Activated B cell treated with CpG ODN at 0.5 μM for 24 hours (primary cell): ENCODE results near the gene ADAMTS14. TPM values are rescaled to one million over a fixed set of nuclear protein-coding genes. Genes with fewer than 3 reads are reported as not detected.

Experiments used
- ATAC-seq: fragments of 200-7000 bp; cut with Tn5 transposase; one replicate; pipeline ENCODE4 v1.10.0; 2021; ENCODE audit warnings: low read depth, mild to moderate bottlenecking, moderate library complexity
- CTCF ChIA-PET: fragments of 350-600 bp; sonication (Branson Sonifier 250); formaldehyde crosslinking; loops from one replicate; lab custom pipeline; 2021; ENCODE audit warnings: antibody characterized with exemption; lab: Charles Lee
- POLR2A ChIA-PET: fragments of 350-600 bp; sonication (Branson Sonifier 250); formaldehyde crosslinking; loops from one replicate; lab custom pipeline; 2021; ENCODE audit warnings: antibody characterized with exemption; lab: Charles Lee
- DNase-seq: peaks from one replicate; pipeline ENCODE4 v3.0.0; 2022
- H3K27ac Mint-ChIP-seq: one replicate; pipeline ENCODE4 v1.8.0; 2020; ENCODE audit warnings: mixed read lengths
- H3K27me3 Mint-ChIP-seq: one replicate; pipeline ENCODE4 v1.8.0; 2021; ENCODE audit warnings: mixed read lengths
- H3K36me3 Mint-ChIP-seq: one replicate; pipeline ENCODE4 v1.8.0; 2021; ENCODE audit warnings: low read depth, mixed read lengths
- H3K4me1 Mint-ChIP-seq: one replicate; pipeline ENCODE4 v1.8.0; 2021; ENCODE audit warnings: mixed read lengths
- H3K4me3 Mint-ChIP-seq: one replicate; pipeline ENCODE4 v1.8.0; 2020; ENCODE audit warnings: mild to moderate bottlenecking, mixed read lengths
- H3K9me3 Mint-ChIP-seq: one replicate; pipeline ENCODE4 v1.8.0; 2020; ENCODE audit warnings: mixed read lengths
- CTCF ChIP-seq: fragments of 200-600 bp; IDR thresholded peaks from one replicate; pipeline ENCODE4 v1.8.0; 2022; ENCODE audit warnings: antibody characterized with exemption, mild to moderate bottlenecking
- intact Hi-C: fragments of 100-400 bp; cut with micrococcal nuclease; formaldehyde crosslinking; loops from one replicate; pipeline ENCODE4 v1.15.1; 2024
- total RNA-seq: library from RNA; stranded (reverse); gene quantifications from 2 replicates; pipeline ENCODE4 v1.2.3, GENCODE V29; 2022

Gene ADAMTS14
- total RNA-seq, 1 donor from 2014 or later: 0.04 TPM

- intact Hi-C loops: no loop called here
- no peak overlapping the region for H3K4me3 Mint-ChIP-seq
- H3K4me1 Mint-ChIP-seq: peaks cover 9% of the 10 kb centered on the region
- DNase-seq (no peak), ATAC-seq (no peak)
- H3K36me3 Mint-ChIP-seq: no peaks in the 10 kb centered on the region
- H3K9me3 Mint-ChIP-seq: no peaks in the 10 kb centered on the region
- no peak for TF ChIP-seq CTCF
- POLR2A ChIA-PET: no interaction called here
- no peak overlapping the region for H3K27ac Mint-ChIP-seq
- peaks cover 33% of the 10 kb centered on the region for H3K27me3 Mint-ChIP-seq
- CTCF ChIA-PET: no interaction called here
Measured at GRCh38 chr10:70675496-70676161, 3.3 kb downstream of the ADAMTS14 start.

- H3K4me1 Mint-ChIP-seq: peaks cover 9% of the 10 kb centered on the region
- no peak overlapping the region for H3K27ac Mint-ChIP-seq
- DNase-seq (no peak), ATAC-seq (no peak)
- CTCF ChIA-PET: no interaction called here
- no peak overlapping the region for H3K4me3 Mint-ChIP-seq
- H3K27me3 Mint-ChIP-seq: peaks cover 33% of the 10 kb centered on the region
- H3K9me3 Mint-ChIP-seq: no peaks in the 10 kb centered on the region
- intact Hi-C loops: no loop called here
- H3K36me3 Mint-ChIP-seq: no peaks in the 10 kb centered on the region
- no peak for TF ChIP-seq CTCF
- POLR2A ChIA-PET: no interaction called here
Measured at GRCh38 chr10:70676511-70676910, 4.2 kb downstream of the ADAMTS14 start.

GRCh38 chr10:70677016-70677415 lies 4.7 kb downstream of the ADAMTS14 start:
- Mint-ChIP-seq H3K27me3 (peaks cover 28% of the 10 kb centered on the region), H3K27ac (no peak overlapping the region), H3K4me1 (peaks cover 6% of the 10 kb centered on the region), H3K36me3 (no peaks in the 10 kb centered on the region), H3K4me3 (no peak overlapping the region), H3K9me3 (no peaks in the 10 kb centered on the region)
- no peak for TF ChIP-seq CTCF
- CTCF ChIA-PET: no interaction called here
- ATAC-seq (no peak), DNase-seq (no peak)
- intact Hi-C loops: no loop called here
- POLR2A ChIA-PET: no interaction called here

GRCh38 chr10:70677620-70678249 lies 5.4 kb downstream of the ADAMTS14 start:
- intact Hi-C loops: no loop called here

More at GRCh38 chr10:70677620-70678249, 5.4 kb downstream of the ADAMTS14 start:
- no peak for TF ChIP-seq CTCF
- Mint-ChIP-seq H3K4me3 (no peak overlapping the region), H3K4me1 (peaks cover 6% of the 10 kb centered on the region), H3K36me3 (no peaks in the 10 kb centered on the region), H3K27me3 (peaks cover 28% of the 10 kb centered on the region), H3K27ac (no peak overlapping the region), H3K9me3 (no peaks in the 10 kb centered on the region)
- DNase-seq: no peak
- POLR2A ChIA-PET: no interaction called here
- CTCF ChIA-PET: no interaction called here
- no peak for ATAC-seq
